Type B pancreatic cell (in vitro differentiated cells): Measurements from ENCODE around the gene LRRC74B. TPM values are rescaled to one million over a fixed set of nuclear protein-coding genes. Genes with fewer than 3 reads are reported as not detected.

Source experiments
- DNase-seq: peaks from one replicate; pipeline ENCODE4 v3.0.0; 2021; ENCODE audit warnings: mixed read lengths; ENCODE audit not compliant: unreplicated experiment; ENCODE audit errors: extremely low spot score
- H3K27ac Mint-ChIP-seq: 2 replicates; pipeline ENCODE4 v1.8.0; 2021; ENCODE audit warnings: mild to moderate bottlenecking, mixed read lengths
- H3K27me3 Mint-ChIP-seq: 2 replicates; pipeline ENCODE4 v1.8.0; 2021; ENCODE audit warnings: mixed read lengths
- H3K36me3 Mint-ChIP-seq: 2 replicates; pipeline ENCODE4 v1.8.0; 2021; ENCODE audit warnings: mixed read lengths
- H3K4me1 Mint-ChIP-seq: one replicate; pipeline ENCODE4 v1.8.0; 2021; ENCODE audit warnings: mixed read lengths; ENCODE audit not compliant: unreplicated experiment
- H3K4me3 Mint-ChIP-seq: 2 replicates; pipeline ENCODE4 v1.8.0; 2021; ENCODE audit warnings: mild to moderate bottlenecking, mixed read lengths
- H3K9me3 Mint-ChIP-seq: 2 replicates; pipeline ENCODE4 v1.8.0; 2021; ENCODE audit warnings: mixed read lengths
- long read RNA-seq: library from polyadenylated mRNA; unstranded; transcript quantifications from one replicate; pipeline ENCODE4 v2.0.0, GENCODE V29; 2020
- total RNA-seq: library from RNA; stranded (reverse); gene quantifications from 2 replicates; pipeline ENCODE4 v1.2.1, GENCODE V29; 2021; ENCODE audit warnings: low replicate concordance
- TF ChIP-seq, protein P1 (sequence below): fragments of 200-600 bp; sonication (generic); conservative IDR thresholded peaks from 2 replicates; pipeline ENCODE4 v1.5.0; 2021; ENCODE audit warnings: antibody characterized with exemption, mild to moderate bottlenecking

Gene LRRC74B
- 0.65 TPM in 1 of 2 replicates, not detected in the other for total RNA-seq
- long read RNA-seq, partial matches to known transcripts = 0 of 1 reads
- long read RNA-seq, other reads (novel, unspliced or antisense) = 1 of 1 reads

GRCh38 chr22:21045585-21046294 lies at the start of gene LRRC74B:
TSS of gene LRRC74B (plus strand) at chr22:21045946. CDS start at chr22:21045987, 41 bp downstream.
- no peaks in the 10 kb centered on the region for H3K36me3 Mint-ChIP-seq
- H3K9me3 Mint-ChIP-seq = no peaks in the 10 kb centered on the region
- H3K4me3 Mint-ChIP-seq = peak within 1 kb of the TSS; percentile 93
- TF ChIP-seq, protein P1, sequence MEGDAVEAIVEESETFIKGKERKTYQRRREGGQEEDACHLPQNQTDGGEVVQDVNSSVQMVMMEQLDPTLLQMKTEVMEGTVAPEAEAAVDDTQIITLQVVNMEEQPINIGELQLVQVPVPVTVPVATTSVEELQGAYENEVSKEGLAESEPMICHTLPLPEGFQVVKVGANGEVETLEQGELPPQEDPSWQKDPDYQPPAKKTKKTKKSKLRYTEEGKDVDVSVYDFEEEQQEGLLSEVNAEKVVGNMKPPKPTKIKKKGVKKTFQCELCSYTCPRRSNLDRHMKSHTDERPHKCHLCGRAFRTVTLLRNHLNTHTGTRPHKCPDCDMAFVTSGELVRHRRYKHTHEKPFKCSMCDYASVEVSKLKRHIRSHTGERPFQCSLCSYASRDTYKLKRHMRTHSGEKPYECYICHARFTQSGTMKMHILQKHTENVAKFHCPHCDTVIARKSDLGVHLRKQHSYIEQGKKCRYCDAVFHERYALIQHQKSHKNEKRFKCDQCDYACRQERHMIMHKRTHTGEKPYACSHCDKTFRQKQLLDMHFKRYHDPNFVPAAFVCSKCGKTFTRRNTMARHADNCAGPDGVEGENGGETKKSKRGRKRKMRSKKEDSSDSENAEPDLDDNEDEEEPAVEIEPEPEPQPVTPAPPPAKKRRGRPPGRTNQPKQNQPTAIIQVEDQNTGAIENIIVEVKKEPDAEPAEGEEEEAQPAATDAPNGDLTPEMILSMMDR = no peak
- peak within 1 kb of the TSS; percentile 79 for H3K27ac Mint-ChIP-seq
- H3K27me3 Mint-ChIP-seq = no peaks in the 10 kb centered on the region
- peak; percentile 95 for DNase-seq
- peaks cover 16% of the 10 kb centered on the region for H3K4me1 Mint-ChIP-seq

DNA sequence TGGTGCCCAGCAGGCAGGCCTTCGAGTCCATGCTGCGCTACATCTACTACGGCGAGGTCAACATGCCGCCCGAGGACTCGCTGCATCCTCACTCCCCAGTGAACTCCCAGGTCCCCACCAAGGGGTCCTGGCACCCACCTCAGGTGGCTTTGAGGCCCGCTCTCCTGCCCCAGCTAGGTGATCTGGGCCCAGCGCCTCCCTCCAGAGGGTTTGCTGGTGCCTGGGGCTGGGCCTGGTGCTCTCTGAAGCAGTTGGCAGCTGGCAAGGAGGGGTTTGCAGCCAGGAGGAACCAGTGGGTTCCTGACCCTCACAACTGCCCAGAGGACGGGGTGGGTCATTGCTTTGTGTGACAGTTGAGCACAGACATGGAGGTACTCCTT lies 49.7 kb upstream of the LRRC74B start:
- H3K4me1 Mint-ChIP-seq = no peaks in the 10 kb centered on the region
- TF ChIP-seq, protein P1 = no peak
- no peak overlapping the region for H3K4me3 Mint-ChIP-seq
- H3K27me3 Mint-ChIP-seq = no peaks in the 10 kb centered on the region
- no peak for DNase-seq
- H3K9me3 Mint-ChIP-seq = no peaks in the 10 kb centered on the region
- no peak overlapping the region for H3K27ac Mint-ChIP-seq
- no peaks in the 10 kb centered on the region for H3K36me3 Mint-ChIP-seq

DNA sequence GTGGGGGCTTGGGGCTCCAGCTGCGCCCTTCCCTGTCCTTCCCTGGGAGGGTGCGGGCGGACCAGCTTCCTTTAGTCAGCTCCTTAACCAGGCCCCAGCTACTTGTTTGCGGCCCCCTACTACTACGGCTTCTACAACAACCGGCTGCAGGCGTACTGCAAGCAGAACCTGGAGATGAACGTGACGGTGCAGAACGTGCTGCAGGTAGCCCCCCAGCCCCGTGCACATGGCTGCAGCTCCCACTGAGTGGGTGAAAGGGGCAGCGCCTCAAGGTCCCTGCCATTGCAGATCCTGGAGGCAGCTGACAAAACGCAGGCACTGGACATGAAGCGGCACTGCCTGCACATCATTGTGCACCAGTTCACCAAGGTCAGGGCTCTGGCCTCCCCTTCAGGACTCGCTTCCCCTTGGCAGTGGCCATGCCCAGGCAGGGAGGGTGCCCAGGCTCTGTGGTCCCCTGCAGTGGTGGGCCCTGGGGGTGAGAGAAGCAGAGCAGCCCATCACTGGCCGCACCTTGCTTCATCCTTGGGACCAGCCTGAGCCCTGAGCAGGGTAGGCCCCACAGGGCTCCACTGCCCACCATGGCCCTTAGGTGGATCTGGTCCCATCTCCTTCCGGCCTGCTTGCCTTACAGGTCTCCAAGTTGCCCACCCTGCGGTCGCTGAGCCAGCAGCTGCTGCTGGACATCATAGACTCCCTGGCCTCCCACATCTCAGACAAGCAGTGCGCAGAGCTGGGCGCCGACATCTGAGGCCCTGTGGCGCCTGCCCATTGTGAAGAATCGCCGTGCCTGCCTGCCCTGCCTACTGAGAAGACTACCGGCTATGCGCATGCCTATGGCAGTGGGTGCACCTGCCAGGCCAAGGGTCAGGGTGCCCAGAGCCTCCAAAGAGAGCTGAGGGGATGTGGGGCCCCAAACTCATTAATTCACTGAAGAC lies 48.9 kb upstream of the LRRC74B start:
- H3K4me1 Mint-ChIP-seq = peaks cover 3% of the 10 kb centered on the region
- no peak for DNase-seq
- no peaks in the 10 kb centered on the region for H3K27me3 Mint-ChIP-seq
- no peaks in the 10 kb centered on the region for H3K36me3 Mint-ChIP-seq
- TF ChIP-seq, protein P1 = no peak
- no peak overlapping the region for H3K4me3 Mint-ChIP-seq
- no peak overlapping the region for H3K27ac Mint-ChIP-seq
- H3K9me3 Mint-ChIP-seq = no peaks in the 10 kb centered on the region

GRCh38 chr22:20997536-20998257 lies 48.0 kb upstream of the LRRC74B start:
- no peaks in the 10 kb centered on the region for H3K9me3 Mint-ChIP-seq
- no peaks in the 10 kb centered on the region for H3K36me3 Mint-ChIP-seq
- TF ChIP-seq, protein P1 = no peak
- no peak overlapping the region for H3K27ac Mint-ChIP-seq
- H3K27me3 Mint-ChIP-seq = no peaks in the 10 kb centered on the region
- no peak overlapping the region for H3K4me3 Mint-ChIP-seq
- no peak for DNase-seq
- H3K4me1 Mint-ChIP-seq = peaks cover 4% of the 10 kb centered on the region
